Breast epithelium (tissue), 4 donors: ENCODE measurements around the gene HSPB7. TPM values are rescaled to one million over a fixed set of nuclear protein-coding genes. Genes with fewer than 3 reads are reported as not detected.
"Not testable (repeated sequence)": the region's sequence is repeated elsewhere in the genome, so short reads cannot be mapped to it uniquely, and the experiment has no call there.

ENCODE experiments used
- DNase-seq, 2 donors: peaks; one replicate each; pipeline ENCODE4 v3.0.0-alpha.2; 2019; ENCODE audit warnings: low spot score in 2 of 2
- H3K27ac ChIP-seq, 2 donors: fragments of 200-600 bp; sonication (generic) in 1 of 2; one replicate each; pipeline ENCODE4 v1.5.1; 2016 to 2019; ENCODE audit warnings: mild to moderate bottlenecking in 1 of 2
- H3K27me3 ChIP-seq, 2 donors: fragments of 200-600 bp; sonication (generic) in 1 of 2; one replicate each; pipeline versions ENCODE4 v1.5.1 to v1.6.0; 2017 to 2019; ENCODE audit warnings: control low read depth in 1 of 2, mild to moderate bottlenecking in 1 of 2
- H3K36me3 ChIP-seq: fragments of 200-600 bp; one replicate; pipeline ENCODE4 v1.5.1; 2019
- H3K4me1 ChIP-seq, 2 donors: fragments of 200-600 bp; sonication (generic); one replicate each; pipeline ENCODE4 v1.5.1; 2016 to 2019; ENCODE audit warnings: control low read depth in 1 of 2
- H3K4me3 ChIP-seq, 3 donors: fragments of 200-600 bp; sonication (generic); 1 replicate in 2 of 3; 2 replicates in 1 of 3; pipeline ENCODE4 v1.5.1; 2016 to 2019; ENCODE audit warnings: mild to moderate bottlenecking in 3 of 3, moderate library complexity in 2 of 3
- H3K9me3 ChIP-seq, 2 donors: fragments of 200-600 bp; sonication (generic) in 1 of 2; one replicate each; pipeline ENCODE4 v1.5.1; 2016 to 2019; ENCODE audit warnings: control low read depth in 1 of 2
- POLR2A ChIP-seq: fragments of 450-650 bp; IDR thresholded peaks from one replicate; pipeline ENCODE4 v1.6.1; 2016; ENCODE audit warnings: antibody characterized with exemption, mild to moderate bottlenecking, moderate library complexity
- POLR2AphosphoS5 ChIP-seq, 3 donors: sonication (generic); formaldehyde crosslinking; IDR thresholded peaks; one replicate each; pipeline ENCODE4 v1.6.1; 2017; ENCODE audit warnings: antibody characterized with exemption in 3 of 3
- intact Hi-C: fragments of 100-400 bp; cut with DNase I; formaldehyde crosslinking; loops from one replicate; pipeline ENCODE4 v1.15.1; 2023; ENCODE audit warnings: low total_unique reads
- total RNA-seq, 3 donors: library from RNA; depleted of rRNA; stranded (reverse); fragments of >200 nt; gene quantifications; one replicate each; pipeline ENCODE4 v1.1.0, GENCODE V29; 2016
- TF ChIP-seq, protein P1 (sequence below), 3 donors: fragments of 450-650 bp; IDR thresholded peaks; one replicate each; pipeline ENCODE4 v1.5.1; 2016 to 2017; ENCODE audit warnings: antibody characterized with exemption in 3 of 3, mild to moderate bottlenecking in 3 of 3, moderate library complexity in 3 of 3

Gene HSPB7
- total RNA-seq, 3 donors from 2014 or later: 8.8 to 183 (median 19.0) TPM

DNA sequence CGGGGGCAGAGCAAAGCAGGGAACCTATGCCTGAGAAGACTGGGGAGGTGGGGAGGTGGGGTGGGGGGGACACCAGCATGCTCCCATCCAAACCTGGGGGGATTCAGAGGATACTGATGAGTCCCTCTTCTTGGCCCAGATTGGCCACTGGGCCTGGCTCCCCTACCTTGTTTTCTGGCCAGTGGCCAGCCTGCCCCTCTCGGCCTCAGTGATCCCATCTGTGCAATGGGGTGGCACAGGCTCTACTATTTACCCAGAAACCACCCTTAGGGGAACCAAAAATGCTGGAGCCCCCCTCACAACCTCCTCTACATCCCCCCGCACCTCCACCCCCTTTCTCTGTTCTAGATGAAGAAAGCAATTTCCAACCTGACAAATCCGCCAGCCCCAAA is 38.7 kb upstream of the HSPB7 start:
- H3K36me3 ChIP-seq, H3K4me3 ChIP-seq, H3K4me1 ChIP-seq, H3K9me3 ChIP-seq, H3K27me3 ChIP-seq, DNase-seq, H3K27ac ChIP-seq: not testable (repeated sequence)
- intact Hi-C loops: loop anchor here (2.0 kb wide), 1 partner anchor 20 kb away; no protein-coding TSS in a partner anchor

DNA sequence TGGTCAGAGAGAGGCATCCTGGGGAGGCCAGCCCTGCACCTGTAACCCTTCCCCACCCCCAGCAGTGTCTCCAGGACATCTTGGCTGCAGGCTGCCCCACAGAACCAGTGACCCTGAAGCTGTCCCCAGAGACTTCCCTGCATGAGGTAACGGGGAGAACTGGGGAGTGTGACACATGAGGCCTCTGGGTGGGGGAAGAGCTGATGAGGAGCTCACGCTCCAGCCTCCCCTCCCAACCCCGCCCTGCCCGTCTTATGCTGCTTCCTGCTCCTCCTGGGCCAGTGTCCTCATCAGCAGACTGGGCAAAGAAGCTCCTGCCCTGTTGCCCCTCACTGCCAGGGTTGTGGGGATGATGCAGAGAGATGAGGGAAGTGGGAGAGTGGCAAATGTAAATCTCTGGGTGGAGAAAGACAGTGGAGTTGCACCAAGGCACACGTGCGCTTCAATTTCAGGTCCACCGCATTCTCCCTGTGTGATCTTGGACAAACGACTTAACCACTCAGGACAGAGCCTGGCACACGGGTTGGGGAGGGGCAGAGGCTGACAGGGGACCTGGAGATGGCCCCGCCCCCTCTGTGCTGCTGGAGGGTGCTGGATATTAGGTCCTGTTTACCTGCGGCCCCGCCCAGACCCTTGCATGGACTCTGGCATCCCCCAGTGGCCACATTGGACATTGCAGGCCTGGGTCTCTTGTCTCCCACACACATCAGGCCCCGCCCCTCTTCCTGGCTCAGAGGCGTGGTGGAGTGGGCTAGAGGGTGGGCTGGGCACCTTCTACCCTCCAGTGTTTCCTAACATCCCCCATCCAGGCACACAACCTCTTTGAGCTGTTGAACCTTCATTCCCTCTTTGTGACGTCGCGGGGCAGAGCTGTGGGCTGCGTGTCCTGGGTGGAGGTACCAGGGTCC is 38.0 kb upstream of the HSPB7 start:
- no peaks in the 10 kb centered on the region for H3K9me3 ChIP-seq
- no peak overlapping the region for H3K27ac ChIP-seq
- no peaks in the 10 kb centered on the region for H3K4me1 ChIP-seq
- H3K27me3 ChIP-seq: no peaks in the 10 kb centered on the region
- no peak overlapping the region for H3K4me3 ChIP-seq
- intact Hi-C loops: loop anchor here (2.0 kb wide), 1 partner anchor 19 kb away; no protein-coding TSS in a partner anchor
- TF ChIP-seq, protein P1, sequence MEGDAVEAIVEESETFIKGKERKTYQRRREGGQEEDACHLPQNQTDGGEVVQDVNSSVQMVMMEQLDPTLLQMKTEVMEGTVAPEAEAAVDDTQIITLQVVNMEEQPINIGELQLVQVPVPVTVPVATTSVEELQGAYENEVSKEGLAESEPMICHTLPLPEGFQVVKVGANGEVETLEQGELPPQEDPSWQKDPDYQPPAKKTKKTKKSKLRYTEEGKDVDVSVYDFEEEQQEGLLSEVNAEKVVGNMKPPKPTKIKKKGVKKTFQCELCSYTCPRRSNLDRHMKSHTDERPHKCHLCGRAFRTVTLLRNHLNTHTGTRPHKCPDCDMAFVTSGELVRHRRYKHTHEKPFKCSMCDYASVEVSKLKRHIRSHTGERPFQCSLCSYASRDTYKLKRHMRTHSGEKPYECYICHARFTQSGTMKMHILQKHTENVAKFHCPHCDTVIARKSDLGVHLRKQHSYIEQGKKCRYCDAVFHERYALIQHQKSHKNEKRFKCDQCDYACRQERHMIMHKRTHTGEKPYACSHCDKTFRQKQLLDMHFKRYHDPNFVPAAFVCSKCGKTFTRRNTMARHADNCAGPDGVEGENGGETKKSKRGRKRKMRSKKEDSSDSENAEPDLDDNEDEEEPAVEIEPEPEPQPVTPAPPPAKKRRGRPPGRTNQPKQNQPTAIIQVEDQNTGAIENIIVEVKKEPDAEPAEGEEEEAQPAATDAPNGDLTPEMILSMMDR (IDR thresholded peaks at IDR 0.05): peak; percentile 94 to 98 (median 98)
- no peak for TF ChIP-seq POLR2A
- no peaks in the 10 kb centered on the region for H3K36me3 ChIP-seq
- peak; percentile 86 to 88 for DNase-seq

DNA sequence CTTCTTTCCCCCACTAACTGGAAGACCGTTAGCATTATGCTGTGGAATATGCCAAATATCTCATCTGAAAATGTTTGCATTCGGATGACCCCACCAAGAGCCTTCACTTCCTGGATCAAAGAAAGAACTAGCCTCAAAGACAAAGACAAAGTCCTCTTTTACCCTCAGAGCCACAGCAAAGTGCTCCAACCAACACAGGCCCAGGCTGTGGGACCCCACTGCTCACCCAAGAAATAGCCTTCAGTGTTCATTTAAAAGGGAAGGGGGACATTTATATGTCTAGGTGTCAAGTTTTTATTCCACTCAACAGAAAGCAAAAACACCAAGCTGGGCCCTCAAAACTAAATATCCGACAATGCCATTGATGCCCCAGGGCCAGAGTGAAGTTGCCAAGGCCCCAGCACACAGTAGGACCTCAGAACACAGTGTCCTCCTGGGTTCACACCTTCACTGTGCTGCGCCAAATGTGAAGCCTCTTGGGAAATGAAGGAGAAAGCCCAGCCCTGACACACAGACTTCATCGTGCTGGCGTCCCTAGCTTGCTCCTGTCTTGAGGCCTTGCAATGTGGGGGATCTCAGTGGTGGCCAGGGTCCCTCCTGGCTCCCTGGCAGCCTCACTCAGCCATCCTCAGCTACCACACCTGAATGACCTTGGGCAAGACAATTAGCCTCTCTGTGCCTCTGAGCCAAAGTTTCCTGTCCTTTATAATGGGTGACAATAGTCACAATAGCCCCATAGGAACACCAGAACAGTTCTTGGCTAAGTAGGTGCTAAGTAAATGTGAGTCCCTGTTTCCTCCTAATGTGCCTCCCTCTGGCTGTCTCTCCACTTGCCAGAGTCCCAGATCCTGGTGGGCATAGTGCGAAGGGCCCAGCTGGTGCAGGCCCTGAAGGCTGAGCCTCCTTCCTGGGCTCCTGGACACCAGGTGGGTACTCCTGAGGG is 37.0 kb upstream of the HSPB7 start:
- Histone ChIP-seq H3K9me3 (no peaks in the 10 kb centered on the region), H3K36me3 (no peaks in the 10 kb centered on the region), H3K4me3 (no peak overlapping the region), H3K27me3 (no peaks in the 10 kb centered on the region), H3K27ac (no peak overlapping the region), H3K4me1 (no peaks in the 10 kb centered on the region)
- no peak for TF ChIP-seq POLR2AphosphoS5 (IDR thresholded peaks at IDR 0.05)
- TF ChIP-seq, protein P1 (IDR thresholded peaks at IDR 0.05): no peak
- no peak for TF ChIP-seq POLR2A
- intact Hi-C loops: no loop called here
- no peak for DNase-seq

DNA sequence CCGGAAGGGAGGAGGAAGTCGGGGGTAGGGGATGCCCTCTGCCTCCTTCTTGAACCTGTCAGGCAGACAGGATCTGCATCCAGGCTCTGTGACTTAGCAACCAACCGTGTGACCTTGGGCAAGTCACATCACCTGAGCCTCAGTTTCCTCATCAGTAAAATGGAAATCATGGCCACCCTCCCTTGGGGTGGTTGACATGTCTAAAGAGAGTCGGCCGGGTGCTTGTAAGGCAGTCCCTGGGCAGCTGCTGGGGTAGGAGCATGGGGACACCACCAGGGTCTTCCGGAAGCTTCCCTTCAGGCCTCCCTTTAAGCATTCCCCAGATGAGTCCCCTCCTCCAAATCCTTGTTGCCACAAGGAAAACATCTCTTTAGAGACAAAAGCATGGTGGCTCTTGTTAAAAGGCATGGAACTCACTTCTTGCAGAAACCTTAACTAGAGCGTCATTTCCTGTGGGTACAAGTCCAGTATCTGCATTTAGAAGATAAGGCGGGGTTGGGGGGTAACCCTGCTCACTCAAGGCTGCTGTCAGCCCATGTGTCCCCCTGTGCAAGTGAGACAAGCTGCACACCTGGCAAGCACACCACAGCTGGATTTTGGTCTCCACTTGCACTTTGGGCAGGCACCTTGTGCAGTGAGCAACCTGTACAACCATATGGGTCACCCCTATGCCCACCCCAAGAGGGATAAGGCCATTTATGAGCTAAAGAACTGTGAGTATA is 36.1 kb upstream of the HSPB7 start:
- no peak overlapping the region for H3K4me3 ChIP-seq
- no peaks in the 10 kb centered on the region for H3K9me3 ChIP-seq
- H3K27me3 ChIP-seq: no peaks in the 10 kb centered on the region
- intact Hi-C loops: no loop called here
- TF ChIP-seq, protein P1 (IDR thresholded peaks at IDR 0.05): no peak
- TF ChIP-seq POLR2A (no peak), POLR2AphosphoS5 (IDR thresholded peaks at IDR 0.05) (no peak)
- H3K36me3 ChIP-seq: no peaks in the 10 kb centered on the region
- H3K4me1 ChIP-seq: no peaks in the 10 kb centered on the region
- DNase-seq: no peak
- H3K27ac ChIP-seq: no peak overlapping the region

DNA sequence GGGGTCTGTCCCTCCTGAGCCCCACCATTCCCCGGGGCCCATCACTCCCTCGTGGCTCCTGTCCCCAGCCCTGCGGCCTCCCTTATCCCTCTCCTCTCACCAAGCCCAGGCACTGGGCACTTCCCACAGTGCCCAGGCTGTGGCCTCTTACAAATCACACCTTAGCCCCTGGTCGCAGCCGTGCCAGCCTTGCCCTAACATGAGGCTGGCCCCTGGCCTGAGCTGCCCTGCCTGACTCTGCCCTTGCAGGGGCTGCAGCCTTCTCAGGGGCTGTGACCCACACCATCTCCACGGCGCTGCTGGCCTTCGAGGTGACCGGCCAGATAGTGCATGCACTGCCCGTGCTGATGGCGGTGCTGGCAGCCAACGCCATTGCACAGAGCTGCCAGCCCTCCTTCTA is 34.1 kb upstream of the HSPB7 start:
- H3K4me3 ChIP-seq, H3K27ac ChIP-seq, H3K27me3 ChIP-seq, H3K9me3 ChIP-seq, H3K4me1 ChIP-seq, H3K36me3 ChIP-seq, intact Hi-C loops, DNase-seq: not testable (repeated sequence)
